ENCODE data around the gene ZNF831.

Gene ZNF831

DNA sequence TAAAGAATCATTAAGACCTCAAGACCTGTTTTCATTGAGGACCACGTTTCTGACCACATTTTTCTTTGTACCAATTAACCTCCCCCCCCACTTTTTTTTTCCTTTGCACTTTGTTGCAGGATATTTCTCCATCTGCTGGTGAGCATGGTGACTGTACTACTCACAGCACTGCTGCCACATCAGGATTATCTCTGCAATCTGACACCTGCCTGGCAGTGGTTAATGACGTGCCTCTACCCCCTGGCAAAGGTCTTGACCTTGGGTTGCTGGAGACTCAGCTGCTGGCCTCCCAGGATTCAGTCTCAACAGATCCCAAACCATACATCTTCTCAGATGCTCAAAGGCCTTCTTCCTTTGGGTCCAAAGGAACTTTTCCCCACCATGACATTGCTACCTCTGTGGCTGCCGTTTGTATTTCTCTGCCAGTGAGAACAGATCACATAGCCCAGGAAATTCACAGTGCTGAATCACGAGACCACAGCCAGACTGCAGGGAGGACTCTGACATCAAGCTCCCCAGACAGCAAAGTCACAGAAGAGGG, 90.2 kb downstream of the ZNF831 start:
- no peak for DNase-seq

GRCh38 chr20:59255256-59255655, 91.6 kb downstream of the ZNF831 start:
- no peak for DNase-seq

DNA sequence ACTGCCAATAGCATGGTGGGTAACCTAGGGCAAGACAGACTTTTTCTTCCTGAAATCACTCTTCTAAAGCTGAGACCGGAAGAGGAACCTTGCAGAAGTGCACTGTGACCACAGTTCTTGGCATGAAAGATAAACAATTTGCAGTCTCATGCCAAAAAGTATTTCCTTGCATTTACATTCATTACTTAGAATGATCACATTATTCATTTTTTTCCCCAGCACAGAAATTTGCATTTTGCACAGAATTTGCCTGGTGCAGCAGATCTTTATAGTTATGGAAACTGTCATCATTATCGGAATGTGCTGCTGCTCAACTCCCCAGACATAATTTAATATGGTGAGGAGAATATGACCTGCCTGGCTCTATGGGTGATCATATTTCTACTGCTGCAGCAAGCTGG, 94.6 kb downstream of the ZNF831 start:
- no peak for DNase-seq

GRCh38 chr20:59259946-59260345, 96.3 kb downstream of the ZNF831 start:
- DNase-seq: no peak

DNA sequence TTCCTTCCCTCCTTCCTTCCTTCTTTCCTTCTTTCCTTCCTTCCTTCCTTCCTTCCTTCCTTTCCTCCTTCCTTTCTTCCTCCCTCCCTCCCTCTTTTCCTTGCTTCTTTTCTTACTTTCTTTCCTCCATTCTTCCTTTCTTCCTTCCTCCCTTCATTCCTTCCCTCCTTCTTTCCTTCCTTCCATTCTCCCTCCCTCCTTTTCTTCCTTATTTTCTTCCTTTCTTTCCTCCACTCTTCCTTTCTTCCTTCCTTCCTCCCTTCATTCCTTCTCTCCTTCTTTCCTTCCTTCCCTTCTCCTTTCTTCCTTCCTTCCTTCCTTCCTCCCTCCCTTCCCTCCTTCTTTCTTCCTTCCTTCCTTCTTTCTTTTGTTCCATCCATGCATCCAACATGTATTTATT, 101.7 kb downstream of the ZNF831 start:
- DNase-seq: no peak

- no peak for DNase-seq
Measured at GRCh38 chr20:59268870-59269269, 105.2 kb downstream of the ZNF831 start.

DNA sequence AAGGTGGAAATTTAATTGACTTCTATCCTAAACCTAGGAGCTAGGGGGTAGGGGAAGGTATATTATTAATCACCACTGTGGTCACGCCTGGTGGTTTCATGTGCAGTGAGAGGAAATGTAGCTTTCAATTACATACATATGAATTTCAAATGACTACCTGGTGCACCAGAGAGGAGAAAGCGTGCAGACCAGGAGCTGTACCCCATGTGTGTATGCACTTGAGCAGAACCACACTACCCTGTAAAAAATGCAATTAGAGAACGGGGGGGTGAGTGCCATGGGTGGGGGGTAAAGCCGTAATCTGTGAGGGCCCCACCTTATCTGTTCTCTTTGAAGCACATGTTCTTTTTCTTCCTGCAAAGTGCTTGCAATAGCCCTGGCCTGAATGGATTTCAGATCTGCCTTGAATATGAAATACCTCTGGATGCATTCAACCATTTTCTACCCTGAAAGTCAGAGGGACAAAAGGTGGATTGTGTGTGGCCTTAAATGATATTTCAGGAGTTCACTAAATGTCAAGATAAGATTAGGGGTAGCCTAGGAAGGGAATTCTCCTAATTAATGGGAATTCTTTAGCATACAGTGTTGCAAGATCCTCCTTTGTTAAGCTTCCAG, 105.9 kb downstream of the ZNF831 start:
- DNase-seq: no peak

- DNase-seq: no peak
Measured at GRCh38 chr20:59270380-59270779, 106.8 kb downstream of the ZNF831 start.

GRCh38 chr20:59273739-59274357, 110.2 kb downstream of the ZNF831 start:
- DNase-seq: no peak

DNA sequence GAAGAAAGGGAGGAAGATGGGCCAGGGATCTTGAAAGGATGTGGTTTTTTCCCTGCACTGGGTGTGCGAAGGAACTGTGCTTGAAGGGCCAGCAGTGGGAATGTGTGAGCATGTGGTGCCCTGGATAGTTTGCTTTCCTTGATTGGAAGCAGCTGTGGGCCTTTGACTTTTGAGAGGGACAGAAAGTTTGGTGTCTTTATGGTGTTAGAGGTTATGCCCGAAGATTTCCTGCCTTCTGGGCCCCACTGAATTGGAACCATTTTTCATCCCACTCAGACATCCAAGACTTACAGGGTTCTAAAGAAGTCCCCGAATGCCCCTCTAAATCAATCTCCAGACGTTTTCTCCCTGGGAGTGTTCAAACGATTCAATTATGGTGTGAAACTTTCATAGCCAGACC, 113.3 kb downstream of the ZNF831 start:
- DNase-seq: no peak

- no peak for DNase-seq
Measured at GRCh38 chr20:59284470-59284869, 120.8 kb downstream of the ZNF831 start.

DNA sequence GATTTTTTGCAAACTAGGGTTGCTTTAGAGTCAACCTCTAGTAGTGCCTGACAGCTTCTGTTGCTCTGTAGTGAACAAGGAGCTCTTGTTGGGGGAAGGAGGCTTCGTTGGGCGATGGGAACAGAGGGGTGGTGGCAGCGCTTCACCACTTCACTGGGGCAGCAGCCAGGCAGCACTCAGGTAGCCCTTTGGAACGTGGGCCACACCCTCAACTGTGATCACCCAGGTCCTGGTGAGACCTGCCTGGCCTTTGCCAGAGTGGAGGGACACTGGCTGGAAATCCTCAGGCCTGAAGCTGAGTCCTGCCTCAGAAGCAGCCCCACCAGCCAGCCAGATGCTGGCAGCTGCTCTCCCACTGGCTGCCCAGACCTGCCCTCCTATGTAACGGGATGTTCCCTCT, 126.4 kb downstream of the ZNF831 start:
- DNase-seq: no peak

DNA sequence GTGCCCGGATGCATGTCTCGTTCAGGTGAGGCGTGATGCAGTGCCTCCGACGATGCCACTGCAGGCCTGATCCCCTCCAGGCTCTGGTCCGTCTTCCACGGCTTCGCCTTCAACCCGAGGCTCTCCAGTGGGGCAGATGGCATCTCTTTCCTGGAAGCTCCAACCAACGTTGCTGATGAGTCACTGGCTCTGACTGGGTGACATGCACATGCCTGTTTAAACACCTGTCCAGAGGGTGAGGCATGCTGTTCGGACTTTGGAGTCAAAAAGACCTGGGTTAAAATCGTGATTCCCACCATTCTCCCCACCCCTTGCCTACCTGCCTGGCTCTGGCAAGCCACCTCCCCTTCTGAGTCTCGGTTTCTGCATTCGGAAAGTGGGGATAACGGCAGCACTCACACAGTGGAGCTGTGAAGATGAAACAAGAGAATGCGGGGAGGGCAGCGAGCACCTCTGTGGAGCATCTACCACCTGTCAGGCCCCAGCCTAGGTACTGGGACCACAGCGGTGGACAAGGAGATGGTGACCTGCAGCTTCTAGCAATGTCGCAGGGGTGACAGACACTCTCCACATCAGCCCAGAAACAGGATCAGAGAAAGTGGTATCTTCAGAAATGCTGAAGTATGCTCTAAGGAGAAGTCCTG, 128.2 kb downstream of the ZNF831 start:
- no peak for DNase-seq

GRCh38 chr20:59295531-59295930, 131.9 kb downstream of the ZNF831 start:
- no peak for DNase-seq

DNA sequence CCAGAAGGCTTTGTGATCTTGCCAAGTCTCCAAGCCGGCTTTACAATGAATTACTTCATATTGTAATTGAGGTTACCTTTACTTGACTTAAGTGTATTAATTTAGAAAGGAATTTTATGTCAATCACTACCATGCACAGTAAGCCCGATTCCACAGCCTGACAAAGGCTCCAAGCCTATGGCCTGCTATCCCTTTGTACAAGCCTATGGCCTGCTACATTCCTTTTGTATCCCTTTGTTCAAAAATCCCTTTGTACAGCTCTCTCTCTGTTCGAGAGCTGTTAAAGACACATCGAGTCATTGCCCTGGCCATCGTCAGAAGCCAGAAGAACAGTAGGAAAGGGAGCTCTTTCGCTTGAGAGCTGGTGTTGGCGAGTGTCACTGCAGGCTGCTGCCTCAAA, 134.1 kb downstream of the ZNF831 start:
- DNase-seq: no peak

DNA sequence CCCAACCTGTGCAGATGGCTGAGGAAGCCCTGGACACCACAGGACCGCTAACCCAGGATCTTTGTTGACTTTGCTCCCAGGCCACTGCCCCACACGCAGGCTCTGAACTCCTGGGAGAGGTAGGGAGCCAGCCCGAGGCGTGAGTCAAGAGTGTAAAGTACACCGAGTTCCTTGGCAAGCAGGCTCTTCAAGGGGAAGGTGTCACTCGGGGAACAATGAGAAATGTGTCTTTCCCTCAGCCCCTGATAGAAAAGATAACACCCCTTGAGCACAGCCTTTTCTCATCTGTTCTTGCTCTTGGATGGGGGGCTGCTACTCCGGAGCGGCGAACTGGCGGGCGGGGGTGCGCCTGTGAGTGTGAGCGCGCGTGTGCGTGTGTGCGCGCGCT, 136.3 kb downstream of the ZNF831 start:
- DNase-seq: no peak

- no peak for DNase-seq
Measured at GRCh38 chr20:59300333-59301081, 136.9 kb downstream of the ZNF831 start, which contains the start of gene EDN3. EDN3 (plus strand) TSS chr20:59300611; CDS start chr20:59300813, 202 bp downstream.

DNA sequence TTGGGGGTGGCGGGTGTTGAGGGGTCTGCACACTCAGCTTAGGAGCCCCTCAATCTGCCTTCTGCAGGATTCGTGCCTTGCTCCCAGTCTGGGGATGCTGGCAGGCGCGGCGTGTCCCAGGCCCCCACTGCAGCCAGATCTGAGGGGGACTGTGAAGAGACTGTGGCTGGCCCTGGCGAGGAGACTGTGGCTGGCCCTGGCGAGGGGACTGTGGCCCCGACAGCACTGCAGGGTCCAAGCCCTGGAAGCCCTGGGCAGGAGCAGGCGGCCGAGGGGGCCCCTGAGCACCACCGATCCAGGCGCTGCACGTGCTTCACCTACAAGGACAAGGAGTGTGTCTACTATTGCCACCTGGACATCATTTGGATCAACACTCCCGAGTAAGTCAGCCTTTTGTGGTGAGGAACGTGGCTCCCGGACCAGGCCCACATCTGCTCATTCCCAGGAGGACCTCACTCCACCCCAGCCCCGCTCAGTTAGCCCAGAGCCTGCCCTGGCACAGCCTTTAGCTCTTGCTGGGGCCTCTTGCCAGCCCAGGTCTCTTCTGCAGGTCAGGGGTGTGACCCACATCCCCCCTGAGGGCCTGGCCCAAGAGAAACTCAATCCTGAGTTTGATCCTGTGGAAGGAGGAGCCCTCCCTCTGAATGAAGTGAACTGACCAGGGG, 137.9 kb downstream of the ZNF831 start:
- no peak for DNase-seq

- DNase-seq: no peak
Measured at GRCh38 chr20:59305908-59306655, 142.5 kb downstream of the ZNF831 start.

GRCh38 chr20:59307270-59307669, 143.6 kb downstream of the ZNF831 start:
- no peak for DNase-seq
